Osteocyte (in vitro differentiated cells): ENCODE data around the gene TMEM151B. TPM values are rescaled to one million over a fixed set of nuclear protein-coding genes. Genes with fewer than 3 reads are reported as not detected.

Experiments
- DNase-seq: peaks from one replicate; pipeline ENCODE4 v3.0.0; 2021; ENCODE audit warnings: mixed read lengths; ENCODE audit not compliant: unreplicated experiment; ENCODE audit errors: extremely low spot score
- H3K27ac Mint-ChIP-seq: one replicate; pipeline ENCODE4 v1.8.0; 2021; ENCODE audit warnings: mild to moderate bottlenecking, mixed read lengths; ENCODE audit not compliant: unreplicated experiment
- H3K27me3 Mint-ChIP-seq: one replicate; pipeline ENCODE4 v1.8.0; 2021; ENCODE audit warnings: mixed read lengths; ENCODE audit not compliant: unreplicated experiment
- H3K36me3 Mint-ChIP-seq: one replicate; pipeline ENCODE4 v1.8.0; 2021; ENCODE audit warnings: mixed read lengths; ENCODE audit not compliant: unreplicated experiment
- H3K4me1 Mint-ChIP-seq: one replicate; pipeline ENCODE4 v1.8.0; 2021; ENCODE audit warnings: mixed read lengths; ENCODE audit not compliant: unreplicated experiment
- H3K4me3 Mint-ChIP-seq: one replicate; pipeline ENCODE4 v1.8.0; 2021; ENCODE audit warnings: mild to moderate bottlenecking, moderate library complexity, mixed read lengths; ENCODE audit not compliant: unreplicated experiment
- H3K9me3 Mint-ChIP-seq: one replicate; pipeline ENCODE4 v1.8.0; 2021; ENCODE audit warnings: mixed read lengths; ENCODE audit not compliant: unreplicated experiment
- total RNA-seq: library from RNA; stranded (reverse); gene quantifications from 2 replicates; pipeline ENCODE4 v1.2.1, GENCODE V29; 2021
- TF ChIP-seq, protein P1 (sequence below): fragments of 200-600 bp; sonication (generic); IDR thresholded peaks from 2 replicates; pipeline ENCODE4 v1.5.0; 2021; ENCODE audit warnings: antibody characterized with exemption, mild to moderate bottlenecking, moderate library complexity

Gene TMEM151B
- total RNA-seq, 1 donor from 2014 or later = not detected

DNA sequence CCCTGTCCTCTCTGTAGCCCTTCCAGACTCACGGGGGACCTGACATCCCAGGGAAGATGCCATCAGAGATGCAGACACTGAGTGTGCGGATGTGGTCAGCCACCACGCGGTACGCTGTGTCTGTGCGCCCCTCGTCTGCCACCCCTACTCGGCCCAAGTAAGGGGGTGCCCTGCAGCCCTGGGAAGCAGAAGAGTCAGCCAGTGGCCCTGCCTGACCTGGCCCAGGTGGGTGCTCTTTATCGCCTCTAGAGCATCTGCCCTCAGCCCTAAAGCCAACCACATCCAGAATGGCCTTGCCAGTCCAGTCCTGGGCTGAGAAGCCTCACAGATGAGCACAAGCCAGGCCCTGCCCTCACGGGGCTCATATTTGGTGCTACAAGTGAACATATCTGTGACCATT lies 37.0 kb downstream of the TMEM151B start:
- Mint-ChIP-seq H3K9me3 (no peaks in the 10 kb centered on the region), H3K27me3 (no peaks in the 10 kb centered on the region)

DNA sequence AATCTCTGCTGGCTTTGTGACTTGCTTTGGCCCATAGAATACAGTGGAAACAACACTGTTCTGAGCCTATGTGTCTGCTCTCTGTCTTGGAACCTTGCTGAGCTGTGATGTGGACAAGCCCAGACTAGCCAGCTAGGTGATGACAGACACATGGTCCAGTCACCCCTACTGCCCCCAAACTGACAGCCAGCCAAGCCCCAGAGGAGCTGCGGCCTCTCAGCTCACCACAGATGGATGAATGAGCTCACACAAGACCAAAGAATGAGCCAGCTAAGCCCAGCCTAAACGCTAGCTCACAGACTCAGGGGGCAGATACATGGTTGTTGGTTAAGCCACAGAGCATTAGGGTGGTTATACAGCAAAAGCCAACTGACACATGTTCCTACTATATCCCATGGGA lies 38.8 kb downstream of the TMEM151B start:
- H3K4me3 Mint-ChIP-seq = no peak overlapping the region
- H3K36me3 Mint-ChIP-seq = peaks cover 21% of the 10 kb centered on the region
- H3K4me1 Mint-ChIP-seq = peaks cover 14% of the 10 kb centered on the region

More for the DNA sequence above, 37.0 kb downstream of the TMEM151B start:
- Mint-ChIP-seq H3K36me3 (peaks cover 30% of the 10 kb centered on the region), H3K4me1 (peaks cover 8% of the 10 kb centered on the region), H3K4me3 (no peak overlapping the region), H3K27ac (no peak overlapping the region)
- TF ChIP-seq, protein P1, sequence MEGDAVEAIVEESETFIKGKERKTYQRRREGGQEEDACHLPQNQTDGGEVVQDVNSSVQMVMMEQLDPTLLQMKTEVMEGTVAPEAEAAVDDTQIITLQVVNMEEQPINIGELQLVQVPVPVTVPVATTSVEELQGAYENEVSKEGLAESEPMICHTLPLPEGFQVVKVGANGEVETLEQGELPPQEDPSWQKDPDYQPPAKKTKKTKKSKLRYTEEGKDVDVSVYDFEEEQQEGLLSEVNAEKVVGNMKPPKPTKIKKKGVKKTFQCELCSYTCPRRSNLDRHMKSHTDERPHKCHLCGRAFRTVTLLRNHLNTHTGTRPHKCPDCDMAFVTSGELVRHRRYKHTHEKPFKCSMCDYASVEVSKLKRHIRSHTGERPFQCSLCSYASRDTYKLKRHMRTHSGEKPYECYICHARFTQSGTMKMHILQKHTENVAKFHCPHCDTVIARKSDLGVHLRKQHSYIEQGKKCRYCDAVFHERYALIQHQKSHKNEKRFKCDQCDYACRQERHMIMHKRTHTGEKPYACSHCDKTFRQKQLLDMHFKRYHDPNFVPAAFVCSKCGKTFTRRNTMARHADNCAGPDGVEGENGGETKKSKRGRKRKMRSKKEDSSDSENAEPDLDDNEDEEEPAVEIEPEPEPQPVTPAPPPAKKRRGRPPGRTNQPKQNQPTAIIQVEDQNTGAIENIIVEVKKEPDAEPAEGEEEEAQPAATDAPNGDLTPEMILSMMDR = no peak
- DNase-seq = no peak

DNA sequence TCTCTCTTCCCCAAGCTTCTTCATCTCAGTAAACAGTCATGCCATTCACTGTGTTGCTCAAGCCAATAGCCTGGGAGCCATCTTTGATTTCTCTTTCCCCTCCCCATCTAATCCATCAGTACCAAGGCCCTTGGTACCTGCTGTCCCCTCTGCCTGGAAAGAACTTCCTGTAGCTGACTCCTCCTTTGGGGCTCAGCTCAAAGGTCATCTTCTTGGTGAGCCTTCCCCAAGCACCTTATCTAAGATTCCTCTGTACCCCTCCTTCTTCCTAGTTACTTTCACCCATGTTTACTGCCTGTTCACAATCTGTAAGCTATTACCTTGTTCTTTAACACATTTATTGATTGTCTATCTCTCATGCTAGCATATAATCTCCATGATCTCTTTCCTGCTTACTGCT lies 39.4 kb downstream of the TMEM151B start:
- DNase-seq = no peak
- Mint-ChIP-seq H3K4me3 (no peak overlapping the region), H3K27ac (no peak overlapping the region), H3K9me3 (no peaks in the 10 kb centered on the region), H3K27me3 (no peaks in the 10 kb centered on the region), H3K4me1 (peaks cover 14% of the 10 kb centered on the region), H3K36me3 (peaks cover 21% of the 10 kb centered on the region)
- TF ChIP-seq, protein P1 = no peak

More for the DNA sequence above, 38.8 kb downstream of the TMEM151B start:
- H3K9me3 Mint-ChIP-seq = no peaks in the 10 kb centered on the region
- TF ChIP-seq, protein P1 = no peak
- no peak for DNase-seq
- no peaks in the 10 kb centered on the region for H3K27me3 Mint-ChIP-seq
- no peak overlapping the region for H3K27ac Mint-ChIP-seq

DNA sequence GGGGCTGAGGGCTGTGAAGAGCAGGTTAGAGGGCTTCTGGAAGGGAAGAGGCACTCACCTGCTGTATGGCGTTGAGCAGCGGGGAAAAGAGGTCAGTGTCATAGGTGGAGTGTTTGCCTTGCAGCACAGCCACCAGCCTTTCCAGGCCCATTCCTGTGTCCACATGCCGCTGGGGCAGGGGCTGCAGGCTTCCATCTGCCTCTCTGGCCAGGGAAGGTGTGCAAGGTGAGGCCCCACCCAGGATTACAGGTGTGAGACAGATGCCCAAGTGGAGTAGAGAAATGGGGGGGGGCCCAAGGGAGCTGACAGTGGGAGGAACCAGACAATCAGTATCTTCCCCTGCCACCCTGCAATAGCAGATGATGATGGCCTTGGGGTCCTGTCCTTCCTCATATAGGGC lies 40.0 kb downstream of the TMEM151B start:
- H3K4me1 Mint-ChIP-seq = peaks cover 14% of the 10 kb centered on the region
- H3K36me3 Mint-ChIP-seq = peaks cover 20% of the 10 kb centered on the region
- no peak overlapping the region for H3K4me3 Mint-ChIP-seq
- H3K9me3 Mint-ChIP-seq = no peaks in the 10 kb centered on the region
- TF ChIP-seq, protein P1 = no peak
- no peak for DNase-seq
- H3K27ac Mint-ChIP-seq = no peak overlapping the region
- H3K27me3 Mint-ChIP-seq = peaks cover 2% of the 10 kb centered on the region

DNA sequence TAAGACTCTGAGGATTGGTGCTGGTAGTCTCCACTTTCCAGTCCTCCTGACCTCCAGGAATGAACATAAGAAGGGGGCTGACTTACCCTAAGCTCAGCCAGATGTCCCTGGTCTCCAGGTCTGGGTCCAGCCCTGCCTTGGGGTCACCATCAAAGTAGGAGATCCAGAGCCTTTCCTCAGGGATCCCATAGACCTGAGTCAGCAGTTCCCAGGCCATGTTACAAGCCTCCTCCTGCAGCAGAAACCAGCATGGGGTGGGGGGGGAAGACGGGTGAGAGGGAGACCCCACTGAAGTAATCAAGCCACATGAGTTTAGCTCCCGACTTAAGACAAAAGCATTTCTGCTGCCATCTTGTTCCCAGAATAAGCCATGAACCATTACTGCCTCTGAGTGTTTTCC lies 41.1 kb downstream of the TMEM151B start:
- TF ChIP-seq, protein P1 = no peak
- H3K27ac Mint-ChIP-seq = no peak overlapping the region
- H3K4me3 Mint-ChIP-seq = peak overlapping the region; percentile 99
- H3K27me3 Mint-ChIP-seq = peaks cover 9% of the 10 kb centered on the region
- H3K4me1 Mint-ChIP-seq = peaks cover 14% of the 10 kb centered on the region
- H3K36me3 Mint-ChIP-seq = peaks cover 13% of the 10 kb centered on the region
- no peaks in the 10 kb centered on the region for H3K9me3 Mint-ChIP-seq
- no peak for DNase-seq
